HepG2 (cell line): ENCODE data around the gene C14orf180. TPM values are rescaled to one million over a fixed set of nuclear protein-coding genes. Genes with fewer than 3 reads are reported as not detected.

Source experiments
- ATAC-seq: fragments of 200-7000 bp; cut with Tn5 transposase; 3 replicates; pipeline ENCODE4 v1.9.1; 2020; ENCODE audit warnings: mild to moderate bottlenecking, moderate library complexity
- BruUV-seq: library from RNA; stranded (reverse); fragments of 400-500 nt; replicated peaks from 2 replicates; lab custom pipeline; 2021; lab: Mats Ljungman, UMichigan
- CTCF ChIA-PET: fragments of 300-600 bp; formaldehyde crosslinking; extraction: SDS; loops from one replicate; lab custom pipeline; 2021; ENCODE audit warnings: low total read pairs, inconsistent platforms, low intra/inter-chr PET ratio; lab: Yijun Ruan, JAX
- POLR2A ChIA-PET: fragments of 350-600 bp; sonication (Branson Sonifier 250); formaldehyde crosslinking; loops from one replicate; lab custom pipeline; 2020; ENCODE audit warnings: antibody characterized with exemption, inconsistent platforms; lab: Yijun Ruan, JAX
- DNase-seq: peaks from one replicate; pipeline ENCODE4 v3.0.0-alpha.2; 2015; ENCODE audit warnings: low spot score
- FAIRE-seq: peaks from 3 replicates; lab custom pipeline; 2011; peaks lifted over from hg19 to GRCh38; lab: Jason Lieb, UNC
- H2AFZ ChIP-seq: one replicate; pipeline ENCODE4 v1.6.1; 2011; ENCODE audit warnings: low read length, inconsistent platforms
- H3K27ac ChIP-seq: fragments of 300-600 bp; 3 replicates; pipeline ENCODE4 v1.8.0; 2011; ENCODE audit warnings: mixed run types, mild to moderate bottlenecking, mixed read lengths, low read length, inconsistent platforms; ENCODE audit not compliant: insufficient read depth; ENCODE audit errors: extremely low read length
- H3K27me3 ChIP-seq, 2 experiments: fragments of 200-600 bp in 1 of 2; 2 replicates in 1 of 2; 3 replicates in 1 of 2; pipeline versions ENCODE4 v1.6.0 to v1.8.0; 2011; ENCODE audit warnings: low read length in 2 of 2, mild to moderate bottlenecking in 2 of 2, moderate library complexity in 2 of 2, inconsistent platforms in 1 of 2; ENCODE audit not compliant: insufficient read depth in 2 of 2, control insufficient read depth in 1 of 2
- H3K36me3 ChIP-seq, 2 experiments: fragments of 200-600 bp in 1 of 2; replicated peaks in 1 of 2; 2 replicates in 1 of 2; 3 replicates in 1 of 2; pipeline versions ENCODE4 v1.5.1 to v1.8.0; 2011; ENCODE audit warnings: low read length in 2 of 2, inconsistent platforms in 1 of 2; ENCODE audit not compliant: insufficient read depth in 2 of 2, control insufficient read depth in 1 of 2
- H3K4me1 ChIP-seq: 2 replicates; pipeline ENCODE4 v1.5.1; 2012; ENCODE audit warnings: low read length, inconsistent platforms; ENCODE audit not compliant: insufficient read depth
- H3K4me2 ChIP-seq: 2 replicates; pipeline ENCODE4 v1.6.0; 2011; ENCODE audit warnings: low read depth, low read length, inconsistent platforms
- H3K4me3 ChIP-seq, 3 experiments: fragments of 200-600 bp in 1 of 3; sonication (generic), shearing (Covaris generic) in 1 of 3; replicated peaks in 1 of 3; 2 replicates each; pipeline ENCODE4 v1.5.1; 2011 to 2016; ENCODE audit warnings: low read length in 3 of 3, inconsistent platforms in 2 of 3, low read depth in 2 of 3, mild to moderate bottlenecking in 2 of 3, control low read depth in 1 of 3, mixed read lengths in 1 of 3; ENCODE audit not compliant: insufficient read depth in 1 of 3
- H3K79me2 ChIP-seq: one replicate; pipeline ENCODE4 v1.6.1; 2011; ENCODE audit warnings: low read length, inconsistent platforms; ENCODE audit not compliant: insufficient read depth
- H3K9ac ChIP-seq: 2 replicates; pipeline ENCODE4 v1.6.0; 2011; ENCODE audit warnings: mild to moderate bottlenecking, low read depth, low read length, inconsistent platforms; ENCODE audit not compliant: insufficient read depth
- H3K9me3 ChIP-seq: 2 replicates; pipeline ENCODE4 v1.5.1; 2012; ENCODE audit warnings: mild to moderate bottlenecking, low read length
- H4K20me1 ChIP-seq: 2 replicates; pipeline ENCODE4 v1.6.0; 2011; ENCODE audit warnings: inconsistent platforms, mild to moderate bottlenecking, low read length, moderate library complexity; ENCODE audit not compliant: insufficient read depth
- CCAR2 ChIP-seq: fragments of 200-400 bp; formaldehyde crosslinking; optimal IDR thresholded peaks from 2 replicates; pipeline ENCODE3; 2018; ENCODE audit warnings: low read depth, mild to moderate bottlenecking, low read length, moderate library complexity
- FOXP1 ChIP-seq, 2 experiments: fragments of 450-650 bp in 1 of 2; IDR thresholded peaks; 2 replicates each; pipeline ENCODE4 v1.6.1; 2017 to 2018; ENCODE audit warnings: antibody characterized with exemption in 1 of 2
- KDM5B ChIP-seq: sonication (generic); formaldehyde crosslinking; IDR thresholded peaks from 2 replicates; pipeline ENCODE4 v1.4.0; 2020; ENCODE audit warnings: missing genetic modification reagents, mild to moderate bottlenecking, borderline replicate concordance
- MAZ ChIP-seq, 2 experiments: sonication (generic) in 1 of 2; formaldehyde crosslinking in 1 of 2; IDR thresholded peaks; 2 replicates each; pipeline versions ENCODE4 v1.5.0 to v1.6.1; 2012 to 2020; ENCODE audit warnings: low read depth in 2 of 2, mild to moderate bottlenecking in 2 of 2, borderline replicate concordance in 1 of 2, improper control_type of control experiment in 1 of 2, low read length in 1 of 2, missing genetic modification reagents in 1 of 2, moderate library complexity in 1 of 2
- RELA ChIP-seq: sonication (generic); formaldehyde crosslinking; IDR thresholded peaks from 2 replicates; pipeline ENCODE4 v1.4.0; 2020; ENCODE audit warnings: missing genetic modification reagents
- STAG1 ChIP-seq: sonication (generic); formaldehyde crosslinking; IDR thresholded peaks from 2 replicates; pipeline ENCODE4 v1.4.0; 2020; ENCODE audit warnings: missing genetic modification reagents
- TBP ChIP-seq: sonication (generic); formaldehyde crosslinking; IDR thresholded peaks from 2 replicates; pipeline ENCODE4 v1.5.0; 2020; ENCODE audit warnings: missing genetic modification reagents
- ZBTB33 ChIP-seq: sonication (generic); formaldehyde crosslinking; IDR thresholded peaks from 2 replicates; pipeline ENCODE4 v1.4.0; 2020; ENCODE audit warnings: missing genetic modification reagents
- ZC3H13 ChIP-seq: sonication (generic); formaldehyde crosslinking; IDR thresholded peaks from 2 replicates; pipeline ENCODE4 v1.8.1; 2023; ENCODE audit warnings: mild to moderate bottlenecking, missing genetic modification reagents, moderate library complexity
- ZNF232 ChIP-seq: sonication (generic); formaldehyde crosslinking; IDR thresholded peaks from 2 replicates; pipeline ENCODE4 v1.4.0; 2020; ENCODE audit warnings: missing genetic modification reagents, borderline replicate concordance
- ZNF264 ChIP-seq: sonication (generic); formaldehyde crosslinking; IDR thresholded peaks from 2 replicates; pipeline ENCODE4 v1.4.0; 2020; ENCODE audit warnings: missing genetic modification reagents
- ZNF326 ChIP-seq: sonication (generic); formaldehyde crosslinking; IDR thresholded peaks from 2 replicates; pipeline ENCODE4 v1.4.0; 2020; ENCODE audit warnings: missing genetic modification reagents, borderline replicate concordance
- WGBS: methylation state at CpG from one replicate; pipeline ENCODE4 v1.1.6; 2017; ENCODE audit warnings: low lambda C conversion rate; 5-methylcytosine and 5-hydroxymethylcytosine counted together
- in situ Hi-C: cut with HindIII; loops from 2 replicates; pipeline ENCODE4 v1.10.0; 2017; ENCODE audit warnings: low pct_unique_long_range_greater_than_20kb; ENCODE audit not compliant: extremely low pct_ligation_motif_present
- intact Hi-C: fragments of 100-400 bp; cut with micrococcal nuclease; formaldehyde crosslinking; loops from one replicate; pipeline ENCODE4 v1.10.0; 2022; ENCODE audit not compliant: unreplicated experiment
- polyA plus RNA-seq, 8 experiments: library from polyadenylated mRNA; depleted of rRNA in 3 of 8; stranded (reverse) in 7 of 8; unstranded in 1 of 8; fragments of >200 nt; fragmentation: Illumina TruSeq in 4 of 8; extraction: Trizol in 4 of 8; gene quantifications; 2 replicates each; pipeline versions ENCODE4 v1.2.1 to v1.2.3, GENCODE V29; 2011 to 2016; ENCODE audit warnings: low read depth in 4 of 8, missing spikeins in 1 of 8, mixed read lengths in 1 of 8; ENCODE audit not compliant: insufficient read depth in 1 of 8
- total RNA-seq, 5 experiments: library from RNA; depleted of rRNA; stranded (reverse); fragments of >200 nt; fragmentation: Illumina TruSeq; extraction: Trizol; gene quantifications; 2 replicates each; pipeline ENCODE4 v1.2.3, GENCODE V29; 2016; ENCODE audit warnings: low read depth in 1 of 5

The C14orf180 gene
- total and polyA plus RNA-seq, 2 of the 13 experiments (the other 11 are each of a cell fraction or from before 2014, with no cell fraction given), result not detected

GRCh38 chr14:104564744-104565679, 14.6 kb upstream of the C14orf180 start:
- Histone ChIP-seq H3K27me3 (peaks cover 19 to 86% of the 10 kb centered on the region in 2 experiments), H3K4me2 (no peak overlapping the region), H3K9ac (no peak overlapping the region), H2AFZ (no peak overlapping the region), H3K36me3 (no peaks in the 10 kb centered on the region), H3K4me3 (no peak overlapping the region), H4K20me1 (peaks cover 2% of the 10 kb centered on the region; the same call in 1 of the 2 replicates), H3K79me2 (no peaks in the 10 kb centered on the region), H3K27ac (no peak overlapping the region), H3K9me3 (no peaks in the 10 kb centered on the region), H3K4me1 (no peaks in the 10 kb centered on the region)
- ChIA-PET CTCF (interaction anchor here (1.5 kb wide), 1 partner anchor 427 kb away, joined by 9 read pairs; no protein-coding TSS in a partner anchor), POLR2A (no interaction called here)
- TF ChIP-seq STAG1 (CRISPR knock-in tag) (no peak), ZNF264 (peak; percentile 30; the same call in 1 of the 2 replicates)
- FAIRE-seq (no peak), ATAC-seq (no peak), DNase-seq (no peak)
- WGBS, result 24% methylated on average over 15 of the region's 30 CpGs
- intact Hi-C loops (loop anchor here (1.0 kb wide), 1 partner anchor 428 kb away; no protein-coding TSS in a partner anchor), in situ Hi-C loops (loop anchor here (5.0 kb wide), 1 partner anchor 428 kb away; the partner anchor contains the start of gene KIF26A)
- no TSS peak for BruUV-seq

GRCh38 chr14:104567141-104567956, 12.2 kb upstream of the C14orf180 start:
- H3K36me3 ChIP-seq, result no peaks in the 10 kb centered on the region
- no peak overlapping the region for H2AFZ ChIP-seq
- no peak overlapping the region for H3K4me2 ChIP-seq
- H3K27ac ChIP-seq, result no peak overlapping the region
- DNase-seq, result no peak
- in situ Hi-C loops (no loop called here), intact Hi-C loops (no loop called here)
- peaks cover 2% of the 10 kb centered on the region; the same call in 1 of the 2 replicates for H4K20me1 ChIP-seq
- ATAC-seq, result no peak
- 25% methylated on average over 8 of the region's 27 CpGs for WGBS
- H3K27me3 ChIP-seq, result peaks cover 20 to 88% of the 10 kb centered on the region in 2 experiments; a peak in 4 of 5 replicates
- no peaks in the 10 kb centered on the region for H3K79me2 ChIP-seq
- FAIRE-seq, result no peak
- no peaks in the 10 kb centered on the region for H3K4me1 ChIP-seq
- ChIA-PET CTCF (no interaction called here), POLR2A (no interaction called here)
- H3K9ac ChIP-seq, result no peak overlapping the region
- no peak overlapping the region for H3K4me3 ChIP-seq
- no peaks in the 10 kb centered on the region for H3K9me3 ChIP-seq
- BruUV-seq, result no TSS peak
- no peak for TF ChIP-seq ZC3H13
- TF ChIP-seq ZNF232 (CRISPR knock-in tag), result no peak
- no peak for TF ChIP-seq FOXP1 (IDR thresholded peaks at IDR 0.05)
- no peak for TF ChIP-seq FOXP1 (CRISPR knock-in tag; IDR thresholded peaks at IDR 0.05)
- no peak for TF ChIP-seq ZNF326
- no peak for TF ChIP-seq MAZ (IDR thresholded peaks at IDR 0.05; ENCODE audit: borderline replicate concordance, low read depth, low read length)
- no peak for TF ChIP-seq MAZ (CRISPR knock-in tag; IDR thresholded peaks at IDR 0.05; ENCODE audit: low read depth)
- no peak for TF ChIP-seq RELA (CRISPR knock-in tag)
- no peak for TF ChIP-seq KDM5B (CRISPR knock-in tag)
- TF ChIP-seq CCAR2, result no peak
- TF ChIP-seq ZBTB33, result no peak
- no peak for TF ChIP-seq TBP (CRISPR knock-in tag)
